ENCODE data around the gene PLA2G2A.
"Not testable (repeated sequence)": the region's sequence is repeated elsewhere in the genome, so short reads cannot be mapped to it uniquely, and the experiment has no call there.

PLA2G2A gene

GRCh38 chr1:19934336-19934735 lies 45.1 kb downstream of the PLA2G2A start:
- Mint-ChIP-seq H3K4me3 (no peak overlapping the region), H3K9me3 (peaks cover 17% of the 10 kb centered on the region), H3K27me3 (peaks cover 2% of the 10 kb centered on the region), H3K4me1 (peaks cover 6% of the 10 kb centered on the region), H3K36me3 (peaks cover 6% of the 10 kb centered on the region), H3K27ac (no peak overlapping the region)
- no peak for DNase-seq (ENCODE audit: low spot score in 2 of 2)
- no peak for ATAC-seq (ENCODE audit: low read depth)

GRCh38 chr1:19932866-19933265 lies 46.6 kb downstream of the PLA2G2A start:
- Mint-ChIP-seq H3K4me3 (no peak overlapping the region), H3K36me3 (peaks cover 6% of the 10 kb centered on the region), H3K27me3 (peaks cover 2% of the 10 kb centered on the region), H3K4me1 (peaks cover 6% of the 10 kb centered on the region), H3K27ac (no peak overlapping the region), H3K9me3 (peaks cover 17% of the 10 kb centered on the region)
- DNase-seq (ENCODE audit: low spot score in 2 of 2) (no peak), ATAC-seq (ENCODE audit: low read depth) (no peak)

- not testable (repeated sequence) for H3K36me3 Mint-ChIP-seq; H3K4me1 Mint-ChIP-seq; H3K27ac Mint-ChIP-seq; ATAC-seq (ENCODE audit: low read depth); H3K4me3 Mint-ChIP-seq; H3K27me3 Mint-ChIP-seq; DNase-seq (ENCODE audit: low spot score in 2 of 2)
- peaks cover 10% of the 10 kb centered on the region for H3K9me3 Mint-ChIP-seq
Measured at GRCh38 chr1:19927130-19927421, 52.3 kb downstream of the PLA2G2A start.

GRCh38 chr1:19926296-19927129 lies 52.9 kb downstream of the PLA2G2A start:
- no peak for DNase-seq (ENCODE audit: low spot score in 2 of 2)
- H3K36me3 Mint-ChIP-seq, result no peaks in the 10 kb centered on the region
- no peaks in the 10 kb centered on the region for H3K4me1 Mint-ChIP-seq
- no peak for ATAC-seq (ENCODE audit: low read depth)
- peaks cover 7% of the 10 kb centered on the region for H3K27me3 Mint-ChIP-seq
- H3K4me3 Mint-ChIP-seq, result no peak overlapping the region
- no peak overlapping the region for H3K27ac Mint-ChIP-seq
- H3K9me3 Mint-ChIP-seq, result peaks cover 7% of the 10 kb centered on the region

Measured in memory B cell (primary cell).